ENCODE results near the gene RGPD5.
"Not testable (repeated sequence)": the region's sequence is repeated elsewhere in the genome, so short reads cannot be mapped to it uniquely, and the experiment has no call there.

RGPD5 gene

DNA sequence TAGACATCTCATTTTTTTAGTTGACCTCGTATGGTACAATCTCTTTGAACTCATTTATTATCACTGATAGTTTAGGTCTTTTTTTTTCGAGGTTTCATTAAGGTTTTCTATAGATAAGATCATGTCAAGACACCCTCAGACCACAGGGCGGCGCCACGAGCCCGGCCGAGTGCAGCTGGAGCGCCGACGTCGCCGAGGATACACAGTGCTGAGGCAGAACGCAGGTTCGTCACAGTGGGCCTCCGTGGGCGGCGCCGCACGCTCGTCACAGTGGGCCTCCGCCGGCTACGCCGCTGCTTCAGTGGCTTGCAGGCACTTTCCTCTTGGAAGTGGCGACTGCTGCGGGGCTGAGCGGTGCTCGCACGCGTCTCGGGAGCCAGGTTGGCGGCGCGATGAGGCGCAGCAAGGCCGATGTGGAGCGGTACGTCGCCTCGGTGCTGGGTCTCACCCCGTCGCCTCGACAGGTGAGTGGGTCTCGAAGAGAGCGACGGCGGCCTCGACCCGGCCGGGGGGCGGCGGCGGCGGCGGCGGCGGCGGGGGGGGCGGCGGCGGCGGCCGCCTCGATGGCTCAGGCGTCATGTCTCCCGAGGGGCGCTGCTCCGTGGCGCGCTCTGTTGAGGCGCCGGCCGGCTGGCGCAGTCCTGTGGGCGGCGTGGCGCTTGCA, at the start of gene RGPD5:
Gene RGPD5, plus strand, starts transcription at position 232 of the 664 bp plus-strand sequence. Its CDS starts 161 bp downstream, at position 393.
- not testable (repeated sequence) for H3K9me3 Mint-ChIP-seq; H3K36me3 Mint-ChIP-seq; H3K4me1 Mint-ChIP-seq; H3K4me3 Mint-ChIP-seq; H3K27ac Mint-ChIP-seq; DNase-seq (ENCODE audit: low spot score in 2 of 2)
- peak; percentile 100 for ATAC-seq

DNA sequence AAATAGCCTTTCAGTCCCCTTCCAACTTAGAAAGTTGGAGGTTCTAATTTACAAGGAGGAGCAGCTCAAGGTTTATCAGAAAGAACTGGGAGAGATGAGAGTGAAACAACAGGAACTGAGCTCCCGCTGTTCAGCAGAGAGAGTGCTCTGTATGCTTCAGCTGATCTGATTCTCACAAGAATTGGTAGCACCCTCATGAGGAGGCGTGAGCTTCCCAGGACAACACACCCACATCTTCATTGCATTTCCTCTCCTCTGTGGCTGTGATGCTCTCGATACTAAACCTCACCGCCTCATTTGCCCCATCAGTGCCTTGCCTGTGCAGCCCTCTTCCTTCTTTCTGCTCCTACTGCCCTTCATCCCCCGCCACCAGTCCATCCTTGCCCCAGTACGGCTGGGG, 42.5 kb upstream of the RGPD5 start:
- H3K36me3 Mint-ChIP-seq; DNase-seq (ENCODE audit: low spot score in 2 of 2); H3K27ac Mint-ChIP-seq; H3K4me1 Mint-ChIP-seq; H3K9me3 Mint-ChIP-seq; H3K4me3 Mint-ChIP-seq; ATAC-seq: not testable (repeated sequence)

- H3K9me3 Mint-ChIP-seq; H3K27ac Mint-ChIP-seq; H3K4me1 Mint-ChIP-seq; H3K36me3 Mint-ChIP-seq; H3K4me3 Mint-ChIP-seq; DNase-seq (ENCODE audit: low spot score in 2 of 2); ATAC-seq: not testable (repeated sequence)
Measured at GRCh38 chr2:109757163-109757824, 36.8 kb upstream of the RGPD5 start.

- H3K4me3 Mint-ChIP-seq; DNase-seq (ENCODE audit: low spot score in 2 of 2); H3K9me3 Mint-ChIP-seq; H3K36me3 Mint-ChIP-seq; H3K4me1 Mint-ChIP-seq; H3K27ac Mint-ChIP-seq: not testable (repeated sequence)
- peak; percentile 55 for ATAC-seq
Measured at GRCh38 chr2:109760265-109761042, 33.7 kb upstream of the RGPD5 start.

- H3K9me3 Mint-ChIP-seq; H3K4me1 Mint-ChIP-seq; DNase-seq (ENCODE audit: low spot score in 2 of 2); H3K4me3 Mint-ChIP-seq; H3K36me3 Mint-ChIP-seq; H3K27ac Mint-ChIP-seq: not testable (repeated sequence)
- ATAC-seq, result peak; percentile 46
Measured at GRCh38 chr2:109761043-109761454, 33.1 kb upstream of the RGPD5 start.

- ATAC-seq, result peak; percentile 49
- not testable (repeated sequence) for H3K4me3 Mint-ChIP-seq; H3K9me3 Mint-ChIP-seq; DNase-seq (ENCODE audit: low spot score in 2 of 2); H3K4me1 Mint-ChIP-seq; H3K27ac Mint-ChIP-seq; H3K36me3 Mint-ChIP-seq
Measured at GRCh38 chr2:109761976-109762375, 32.1 kb upstream of the RGPD5 start.

DNA sequence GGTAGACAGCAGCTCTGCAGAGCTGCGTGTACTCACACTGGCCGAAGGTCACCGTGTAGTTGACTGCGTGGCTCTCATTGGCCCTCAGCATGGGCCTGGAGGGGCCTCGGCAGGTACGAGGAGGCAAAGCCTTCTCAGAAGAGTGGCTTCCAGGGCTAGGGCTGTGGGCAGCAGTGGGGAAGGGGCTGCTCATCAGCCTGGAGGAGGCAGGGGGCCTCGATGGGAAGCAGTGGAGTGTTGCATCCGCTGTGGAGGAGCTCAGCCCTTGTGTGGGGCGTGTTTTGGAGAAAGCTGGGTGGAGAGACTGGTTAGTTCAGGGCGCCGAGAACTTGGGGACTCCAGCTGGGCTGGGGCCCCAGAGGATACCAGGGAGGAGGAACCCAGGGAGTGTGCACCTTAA, 28.0 kb upstream of the RGPD5 start:
- not testable (repeated sequence) for H3K27ac Mint-ChIP-seq; H3K4me1 Mint-ChIP-seq; H3K4me3 Mint-ChIP-seq; H3K9me3 Mint-ChIP-seq; DNase-seq (ENCODE audit: low spot score in 2 of 2); H3K36me3 Mint-ChIP-seq
- peak; percentile 16 for ATAC-seq

DNA sequence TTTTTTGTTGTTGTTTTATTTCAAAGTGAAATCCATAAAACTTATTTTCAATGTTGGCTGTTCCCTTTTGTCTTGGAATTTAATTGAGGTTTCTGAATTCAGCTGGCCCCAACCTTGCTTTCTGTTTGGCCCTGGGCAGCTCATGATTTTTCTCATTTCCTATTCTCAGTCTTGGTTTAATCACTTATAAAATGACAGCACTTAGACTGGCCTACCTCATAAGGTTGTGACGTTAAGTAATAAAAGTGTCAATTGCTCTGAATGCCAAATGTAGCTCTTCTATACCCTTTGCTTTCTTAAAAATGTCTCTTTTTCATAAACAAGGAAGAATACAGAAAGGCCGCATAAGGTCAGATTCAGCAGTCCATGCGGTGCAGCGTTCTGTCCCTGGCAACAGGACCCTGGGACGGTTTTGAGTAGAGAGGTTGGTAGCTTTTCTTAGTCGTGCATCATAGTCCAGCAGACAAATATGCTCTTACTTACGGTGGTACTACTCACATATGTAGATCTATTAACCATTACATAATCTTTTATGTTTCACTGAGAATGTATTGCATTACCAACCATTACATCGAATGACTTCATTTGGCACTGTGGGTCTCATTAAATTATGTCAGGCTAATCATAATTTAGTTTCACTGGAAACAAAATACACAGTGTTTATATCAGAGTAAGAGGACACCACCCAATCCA, 27.1 kb upstream of the RGPD5 start:
- not testable (repeated sequence) for H3K4me1 Mint-ChIP-seq; ATAC-seq; H3K27ac Mint-ChIP-seq; DNase-seq (ENCODE audit: low spot score in 2 of 2); H3K9me3 Mint-ChIP-seq; H3K36me3 Mint-ChIP-seq; H3K4me3 Mint-ChIP-seq

GRCh38 chr2:109768934-109769333, 25.2 kb upstream of the RGPD5 start:
- H3K9me3 Mint-ChIP-seq; H3K27ac Mint-ChIP-seq; ATAC-seq; DNase-seq (ENCODE audit: low spot score in 2 of 2); H3K4me3 Mint-ChIP-seq; H3K4me1 Mint-ChIP-seq; H3K36me3 Mint-ChIP-seq: not testable (repeated sequence)

GRCh38 chr2:109779118-109779517, 15.0 kb upstream of the RGPD5 start:
- ATAC-seq, result peak; percentile 67
- DNase-seq (ENCODE audit: low spot score in 2 of 2); H3K27ac Mint-ChIP-seq; H3K4me1 Mint-ChIP-seq; H3K9me3 Mint-ChIP-seq; H3K36me3 Mint-ChIP-seq; H3K4me3 Mint-ChIP-seq: not testable (repeated sequence)

DNA sequence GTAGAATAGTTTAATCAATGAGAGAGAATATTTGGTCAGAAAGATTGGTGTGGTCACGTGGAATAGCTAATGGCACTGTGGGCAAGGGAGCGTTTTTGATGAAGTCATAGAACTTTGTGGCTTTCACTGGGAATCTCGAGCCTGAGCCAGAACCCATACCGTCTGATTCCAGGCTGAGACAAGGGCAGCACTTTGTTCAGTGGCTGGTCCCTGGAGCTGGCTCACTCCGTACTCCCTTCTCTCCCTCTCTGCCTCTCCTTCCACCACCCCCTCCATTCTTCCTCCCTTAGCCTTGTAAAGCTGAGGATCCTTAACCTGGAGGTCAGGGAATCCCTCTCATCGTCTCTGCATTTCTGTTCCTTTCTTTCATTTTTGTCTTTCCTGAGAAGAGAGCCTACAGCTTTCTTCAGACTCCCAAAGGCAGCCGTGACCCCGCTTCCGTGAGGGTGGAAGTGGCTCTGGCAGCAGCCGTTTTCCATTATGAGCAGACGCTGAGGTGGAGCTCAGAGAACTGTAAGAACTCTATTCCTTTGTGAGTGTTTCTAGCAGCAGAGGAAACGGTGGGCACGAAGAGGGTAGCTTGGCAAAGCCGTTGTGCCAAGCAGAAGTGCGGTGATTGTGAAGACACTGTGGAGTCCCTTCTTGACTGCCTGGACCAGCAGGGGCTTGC, 12.8 kb upstream of the RGPD5 start:
- H3K4me1 Mint-ChIP-seq; H3K9me3 Mint-ChIP-seq; H3K4me3 Mint-ChIP-seq; DNase-seq (ENCODE audit: low spot score in 2 of 2); ATAC-seq; H3K36me3 Mint-ChIP-seq; H3K27ac Mint-ChIP-seq: not testable (repeated sequence)

DNA sequence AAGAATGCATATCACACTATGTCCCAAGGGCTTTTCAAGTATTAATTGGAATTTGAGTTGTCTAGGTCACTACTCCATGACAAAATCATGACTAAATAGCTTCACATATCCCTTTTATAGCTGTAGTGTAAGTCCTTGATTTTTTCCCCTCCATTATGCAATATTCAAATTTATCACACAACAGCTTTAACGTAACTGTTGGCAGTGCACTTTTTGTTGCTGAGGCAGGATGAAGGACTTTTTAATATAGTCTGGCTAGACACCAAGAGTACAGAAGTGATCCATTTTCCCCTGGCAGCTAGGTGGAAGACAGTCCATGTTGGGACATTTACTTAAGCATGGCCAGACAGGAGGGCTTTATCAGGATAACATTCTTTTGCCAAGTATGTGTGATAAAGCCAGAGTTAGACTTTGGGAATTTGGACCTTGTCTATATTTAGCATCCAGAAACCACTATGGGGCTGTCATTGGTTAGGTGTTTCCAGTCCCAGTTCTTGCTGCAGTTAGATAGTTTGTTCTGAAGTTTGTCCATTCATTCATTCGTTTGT, 11.6 kb upstream of the RGPD5 start:
- not testable (repeated sequence) for H3K36me3 Mint-ChIP-seq; ATAC-seq; H3K27ac Mint-ChIP-seq; H3K4me3 Mint-ChIP-seq; DNase-seq (ENCODE audit: low spot score in 2 of 2); H3K4me1 Mint-ChIP-seq; H3K9me3 Mint-ChIP-seq

- H3K27ac Mint-ChIP-seq; H3K4me3 Mint-ChIP-seq; ATAC-seq; H3K4me1 Mint-ChIP-seq; DNase-seq (ENCODE audit: low spot score in 2 of 2); H3K36me3 Mint-ChIP-seq; H3K9me3 Mint-ChIP-seq: not testable (repeated sequence)
Measured at GRCh38 chr2:109791530-109792279, 2.4 kb upstream of the RGPD5 start.

DNA sequence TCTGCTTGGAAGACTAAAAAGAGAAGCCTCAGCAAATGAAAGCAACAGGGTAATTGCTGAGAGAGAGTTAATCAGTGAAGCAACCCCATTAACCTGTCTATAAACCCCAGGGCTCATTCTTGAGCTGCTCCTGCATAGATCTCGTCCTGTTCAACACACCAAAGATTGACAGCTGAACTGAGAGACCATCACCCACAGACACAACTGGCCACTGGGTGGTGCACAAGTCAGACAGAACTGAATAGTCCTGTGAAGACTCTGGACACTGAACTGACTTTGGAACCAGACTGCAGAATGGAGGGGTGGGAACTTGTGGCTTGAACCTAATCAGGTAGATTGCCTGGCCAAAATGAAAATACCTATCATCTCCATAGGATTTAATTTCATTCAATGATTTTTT, 1.4 kb upstream of the RGPD5 start:
- not testable (repeated sequence) for ATAC-seq; H3K4me3 Mint-ChIP-seq; H3K36me3 Mint-ChIP-seq; DNase-seq (ENCODE audit: low spot score in 2 of 2); H3K9me3 Mint-ChIP-seq; H3K4me1 Mint-ChIP-seq; H3K27ac Mint-ChIP-seq
